Neural progenitor cell (in vitro differentiated cells): ENCODE measurements around the gene ADCY2. TPM values are rescaled to one million over a fixed set of nuclear protein-coding genes. Genes with fewer than 3 reads are reported as not detected.

Experiments
- DNase-seq: peaks from one replicate; pipeline ENCODE4 v3.0.0-alpha.2; 2016; ENCODE audit warnings: low spot score
- H2AFZ ChIP-seq: fragments of 200-600 bp; sonication (generic); replicated peaks from 2 replicates; pipeline ENCODE4 v1.6.1; 2016; ENCODE audit warnings: antibody characterized with exemption
- H3F3A ChIP-seq: fragments of 200-600 bp; sonication (generic); 2 replicates; pipeline ENCODE4 v1.6.1; 2016; ENCODE audit warnings: antibody characterized with exemption, low read depth
- H3K27ac ChIP-seq: fragments of 200-600 bp; sonication (generic); 2 replicates; pipeline ENCODE4 v1.5.1; 2016; ENCODE audit warnings: mild to moderate bottlenecking
- H3K27me3 ChIP-seq: fragments of 200-600 bp; sonication (generic); 2 replicates; pipeline ENCODE4 v1.6.1; 2016; ENCODE audit warnings: mild to moderate bottlenecking, moderate library complexity
- H3K36me3 ChIP-seq: fragments of 200-600 bp; sonication (generic); 2 replicates; pipeline ENCODE4 v1.5.1; 2016
- H3K4me1 ChIP-seq: fragments of 200-600 bp; sonication (generic); 2 replicates; pipeline ENCODE4 v1.6.1; 2016; ENCODE audit warnings: mixed run types
- H3K4me2 ChIP-seq: fragments of 200-600 bp; sonication (generic); 2 replicates; pipeline ENCODE4 v1.6.1; 2016
- H3K4me3 ChIP-seq: fragments of 200-600 bp; sonication (generic); 2 replicates; pipeline ENCODE4 v1.5.1; 2016
- H3K79me2 ChIP-seq: fragments of 200-600 bp; sonication (generic); 2 replicates; pipeline ENCODE4 v1.6.1; 2016; ENCODE audit warnings: low read depth
- H3K9ac ChIP-seq: fragments of 200-600 bp; sonication (generic); 2 replicates; pipeline ENCODE4 v1.6.1; 2016
- H3K9me3 ChIP-seq: fragments of 200-600 bp; sonication (generic); 2 replicates; pipeline ENCODE4 v1.5.1; 2016; ENCODE audit warnings: low read depth
- H4K20me1 ChIP-seq: fragments of 200-600 bp; sonication (generic); 2 replicates; pipeline ENCODE4 v1.6.1; 2016; ENCODE audit warnings: low read depth
- H3K27ac Mint-ChIP-seq: 3 replicates; pipeline ENCODE4 v1.8.0; 2021; ENCODE audit warnings: mixed read lengths
- H3K27me3 Mint-ChIP-seq: 2 replicates; pipeline ENCODE4 v1.8.0; 2022; ENCODE audit warnings: low read depth, mild to moderate bottlenecking, inconsistent platforms, moderate library complexity, mixed read lengths; ENCODE audit not compliant: insufficient read depth
- H3K36me3 Mint-ChIP-seq: 3 replicates; pipeline ENCODE4 v1.8.0; 2021; ENCODE audit warnings: mixed read lengths
- H3K4me1 Mint-ChIP-seq: 3 replicates; pipeline ENCODE4 v1.8.0; 2021; ENCODE audit warnings: mixed read lengths
- H3K4me3 Mint-ChIP-seq: 3 replicates; pipeline ENCODE4 v1.8.0; 2021; ENCODE audit warnings: mild to moderate bottlenecking, moderate library complexity, mixed read lengths
- H3K9me3 Mint-ChIP-seq: 3 replicates; pipeline ENCODE4 v1.8.0; 2020; ENCODE audit warnings: mixed read lengths
- EZH2 ChIP-seq: fragments of 200-600 bp; sonication (generic); IDR thresholded peaks from 2 replicates; pipeline ENCODE4 v1.6.1; 2017; ENCODE audit warnings: antibody characterized with exemption, mild to moderate bottlenecking, moderate library complexity
- EZH2phosphoT487 ChIP-seq: fragments of 200-600 bp; sonication (generic); IDR thresholded peaks from 2 replicates; pipeline ENCODE4 v1.6.1; 2017; ENCODE audit warnings: antibody characterized with exemption
- total RNA-seq: library from RNA; depleted of rRNA; stranded (reverse); fragments of >200 nt; gene quantifications from 2 replicates; pipeline ENCODE4 v1.2.3, GENCODE V29; 2015; ENCODE audit warnings: low replicate concordance
- TF ChIP-seq, protein P1 (sequence below): fragments of 200-600 bp; sonication (generic); IDR thresholded peaks from 2 replicates; pipeline ENCODE4 v1.5.1; 2017; ENCODE audit warnings: antibody characterized with exemption, mild to moderate bottlenecking

ADCY2 gene
- total RNA-seq, 1 donor from 2014 or later, result 1.2 TPM

DNA sequence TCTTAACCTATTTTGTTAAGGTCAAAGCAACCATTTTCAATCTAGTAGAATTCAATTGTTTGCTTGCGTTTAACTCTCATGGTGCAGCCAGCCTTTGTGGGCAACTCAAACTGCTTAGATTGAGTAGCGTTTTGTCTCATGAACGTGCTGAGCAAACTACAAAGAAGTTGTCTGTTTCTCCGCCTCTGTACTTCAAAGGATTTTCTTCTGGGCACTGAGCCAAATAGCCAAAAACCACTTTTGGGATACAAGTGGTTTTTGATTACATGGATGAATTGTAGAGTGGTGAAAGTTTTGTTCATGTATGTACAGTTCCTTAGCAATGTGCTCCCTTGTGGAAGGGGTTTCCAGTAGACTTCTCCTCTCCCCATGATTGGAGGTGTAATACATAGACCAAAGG, 332.1 kb downstream of the ADCY2 start:
- Histone ChIP-seq H3K79me2 (no peaks in the 10 kb centered on the region), H3F3A (no peaks in the 10 kb centered on the region), H4K20me1 (no peaks in the 10 kb centered on the region), H3K4me2 (no peak overlapping the region), H3K27me3 (no peaks in the 10 kb centered on the region), H2AFZ (no peak overlapping the region), H3K4me3 (no peak overlapping the region), H3K9ac (no peak overlapping the region), H3K9me3 (no peaks in the 10 kb centered on the region), H3K4me1 (no peaks in the 10 kb centered on the region), H3K36me3 (no peaks in the 10 kb centered on the region), H3K27ac (no peak overlapping the region)
- TF ChIP-seq EZH2phosphoT487, result no peak
- no peak for TF ChIP-seq EZH2
- TF ChIP-seq, protein P1, sequence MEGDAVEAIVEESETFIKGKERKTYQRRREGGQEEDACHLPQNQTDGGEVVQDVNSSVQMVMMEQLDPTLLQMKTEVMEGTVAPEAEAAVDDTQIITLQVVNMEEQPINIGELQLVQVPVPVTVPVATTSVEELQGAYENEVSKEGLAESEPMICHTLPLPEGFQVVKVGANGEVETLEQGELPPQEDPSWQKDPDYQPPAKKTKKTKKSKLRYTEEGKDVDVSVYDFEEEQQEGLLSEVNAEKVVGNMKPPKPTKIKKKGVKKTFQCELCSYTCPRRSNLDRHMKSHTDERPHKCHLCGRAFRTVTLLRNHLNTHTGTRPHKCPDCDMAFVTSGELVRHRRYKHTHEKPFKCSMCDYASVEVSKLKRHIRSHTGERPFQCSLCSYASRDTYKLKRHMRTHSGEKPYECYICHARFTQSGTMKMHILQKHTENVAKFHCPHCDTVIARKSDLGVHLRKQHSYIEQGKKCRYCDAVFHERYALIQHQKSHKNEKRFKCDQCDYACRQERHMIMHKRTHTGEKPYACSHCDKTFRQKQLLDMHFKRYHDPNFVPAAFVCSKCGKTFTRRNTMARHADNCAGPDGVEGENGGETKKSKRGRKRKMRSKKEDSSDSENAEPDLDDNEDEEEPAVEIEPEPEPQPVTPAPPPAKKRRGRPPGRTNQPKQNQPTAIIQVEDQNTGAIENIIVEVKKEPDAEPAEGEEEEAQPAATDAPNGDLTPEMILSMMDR, result no peak
- DNase-seq, result no peak
- peaks cover 19% of the 10 kb centered on the region for H3K4me1 Mint-ChIP-seq
- H3K9me3 Mint-ChIP-seq, result no peaks in the 10 kb centered on the region
- H3K27ac Mint-ChIP-seq, result no peak overlapping the region
- H3K36me3 Mint-ChIP-seq, result no peaks in the 10 kb centered on the region
- H3K4me3 Mint-ChIP-seq, result no peak overlapping the region
- peaks cover 2% of the 10 kb centered on the region for H3K27me3 Mint-ChIP-seq

GRCh38 chr5:7741415-7742065, 345.6 kb downstream of the ADCY2 start:
- H3K4me2 ChIP-seq, result no peak overlapping the region

DNA sequence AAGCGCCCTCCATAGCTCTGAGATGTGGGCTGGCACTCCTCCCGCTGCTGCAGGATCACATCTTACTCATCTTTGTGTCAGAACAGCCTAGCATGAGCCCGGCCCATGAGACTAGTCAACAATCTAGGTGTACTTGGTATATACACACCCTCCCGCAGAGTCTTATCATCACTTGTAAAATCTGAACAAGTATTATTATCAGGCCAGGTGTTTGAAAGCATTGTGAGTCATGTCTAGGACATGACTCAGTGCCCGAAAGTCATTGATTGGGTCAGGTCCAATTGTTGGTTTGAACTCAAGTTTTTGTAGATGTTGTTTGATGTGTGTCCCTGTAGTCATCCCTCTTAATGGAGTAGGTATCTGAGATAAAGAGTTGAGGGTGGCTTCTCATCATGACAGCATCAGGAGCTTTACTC, 346.3 kb downstream of the ADCY2 start:
- Histone ChIP-seq H3K4me3 (no peak overlapping the region), H2AFZ (no peak overlapping the region), H3K27ac (no peak overlapping the region), H4K20me1 (no peaks in the 10 kb centered on the region), H3F3A (no peaks in the 10 kb centered on the region), H3K36me3 (no peaks in the 10 kb centered on the region), H3K9me3 (no peaks in the 10 kb centered on the region), H3K27me3 (no peaks in the 10 kb centered on the region), H3K9ac (no peak overlapping the region), H3K4me1 (no peaks in the 10 kb centered on the region), H3K79me2 (no peaks in the 10 kb centered on the region), H3K4me2 (no peak overlapping the region)
- DNase-seq, result no peak
- H3K27ac Mint-ChIP-seq, result no peak overlapping the region
- no peaks in the 10 kb centered on the region for H3K9me3 Mint-ChIP-seq
- TF ChIP-seq, protein P1, result no peak
- TF ChIP-seq EZH2phosphoT487 (no peak), EZH2 (no peak)
- H3K36me3 Mint-ChIP-seq, result no peaks in the 10 kb centered on the region
- H3K4me3 Mint-ChIP-seq, result no peak overlapping the region
- H3K4me1 Mint-ChIP-seq, result peaks cover 2% of the 10 kb centered on the region
- peaks cover 5% of the 10 kb centered on the region for H3K27me3 Mint-ChIP-seq

More at GRCh38 chr5:7741415-7742065, 345.6 kb downstream of the ADCY2 start:
- no peak overlapping the region for H3K4me3 ChIP-seq
- H3K9ac ChIP-seq, result no peak overlapping the region
- H2AFZ ChIP-seq, result no peak overlapping the region
- Mint-ChIP-seq H3K9me3 (no peaks in the 10 kb centered on the region), H3K36me3 (no peaks in the 10 kb centered on the region), H3K27me3 (peaks cover 2% of the 10 kb centered on the region), H3K4me1 (peaks cover 2% of the 10 kb centered on the region), H3K4me3 (no peak overlapping the region), H3K27ac (no peak overlapping the region)
- no peaks in the 10 kb centered on the region for H3K4me1 ChIP-seq
- DNase-seq, result no peak
- no peaks in the 10 kb centered on the region for H3K9me3 ChIP-seq
- H3K27me3 ChIP-seq, result no peaks in the 10 kb centered on the region
- TF ChIP-seq EZH2phosphoT487, result no peak
- TF ChIP-seq EZH2, result no peak
- TF ChIP-seq, protein P1, result no peak
- H4K20me1 ChIP-seq, result no peaks in the 10 kb centered on the region
- H3F3A ChIP-seq, result no peaks in the 10 kb centered on the region
- no peaks in the 10 kb centered on the region for H3K36me3 ChIP-seq
- no peak overlapping the region for H3K27ac ChIP-seq
- H3K79me2 ChIP-seq, result no peaks in the 10 kb centered on the region
